HepG2 (cell line): Measurements from ENCODE around the gene HACL1. TPM values are rescaled to one million over a fixed set of nuclear protein-coding genes. Genes with fewer than 3 reads are reported as not detected.

Experiments
- ATAC-seq: fragments of 200-7000 bp; cut with Tn5 transposase; 3 replicates; pipeline ENCODE4 v1.9.1; 2020; ENCODE audit warnings: mild to moderate bottlenecking, moderate library complexity
- BruUV-seq: library from RNA; stranded (reverse); fragments of 400-500 nt; replicated peaks from 2 replicates; lab custom pipeline; 2021; lab: Mats Ljungman, UMichigan
- CTCF ChIA-PET: fragments of 300-600 bp; formaldehyde crosslinking; extraction: SDS; loops from one replicate; lab custom pipeline; 2021; ENCODE audit warnings: low total read pairs, inconsistent platforms, low intra/inter-chr PET ratio; lab: Yijun Ruan, JAX
- POLR2A ChIA-PET: fragments of 350-600 bp; sonication (Branson Sonifier 250); formaldehyde crosslinking; loops from one replicate; lab custom pipeline; 2020; ENCODE audit warnings: antibody characterized with exemption, inconsistent platforms; lab: Yijun Ruan, JAX
- DNase-seq: peaks from one replicate; pipeline ENCODE4 v3.0.0-alpha.2; 2015; ENCODE audit warnings: low spot score
- FAIRE-seq: peaks from 3 replicates; lab custom pipeline; 2011; peaks lifted over from hg19 to GRCh38; lab: Jason Lieb, UNC
- H2AFZ ChIP-seq: one replicate; pipeline ENCODE4 v1.6.1; 2011; ENCODE audit warnings: low read length, inconsistent platforms
- H3K27ac ChIP-seq: fragments of 300-600 bp; 3 replicates; pipeline ENCODE4 v1.8.0; 2011; ENCODE audit warnings: mixed run types, mild to moderate bottlenecking, mixed read lengths, low read length, inconsistent platforms; ENCODE audit not compliant: insufficient read depth; ENCODE audit errors: extremely low read length
- H3K27me3 ChIP-seq, 2 experiments: fragments of 200-600 bp in 1 of 2; 2 replicates in 1 of 2; 3 replicates in 1 of 2; pipeline versions ENCODE4 v1.6.0 to v1.8.0; 2011; ENCODE audit warnings: low read length in 2 of 2, mild to moderate bottlenecking in 2 of 2, moderate library complexity in 2 of 2, inconsistent platforms in 1 of 2; ENCODE audit not compliant: insufficient read depth in 2 of 2, control insufficient read depth in 1 of 2
- H3K36me3 ChIP-seq, 2 experiments: fragments of 200-600 bp in 1 of 2; replicated peaks in 1 of 2; 2 replicates in 1 of 2; 3 replicates in 1 of 2; pipeline versions ENCODE4 v1.5.1 to v1.8.0; 2011; ENCODE audit warnings: low read length in 2 of 2, inconsistent platforms in 1 of 2; ENCODE audit not compliant: insufficient read depth in 2 of 2, control insufficient read depth in 1 of 2
- H3K4me1 ChIP-seq: 2 replicates; pipeline ENCODE4 v1.5.1; 2012; ENCODE audit warnings: low read length, inconsistent platforms; ENCODE audit not compliant: insufficient read depth
- H3K4me2 ChIP-seq: 2 replicates; pipeline ENCODE4 v1.6.0; 2011; ENCODE audit warnings: low read depth, low read length, inconsistent platforms
- H3K4me3 ChIP-seq, 3 experiments: fragments of 200-600 bp in 1 of 3; sonication (generic), shearing (Covaris generic) in 1 of 3; replicated peaks in 1 of 3; 2 replicates each; pipeline ENCODE4 v1.5.1; 2011 to 2016; ENCODE audit warnings: low read length in 3 of 3, inconsistent platforms in 2 of 3, low read depth in 2 of 3, mild to moderate bottlenecking in 2 of 3, control low read depth in 1 of 3, mixed read lengths in 1 of 3; ENCODE audit not compliant: insufficient read depth in 1 of 3
- H3K79me2 ChIP-seq: one replicate; pipeline ENCODE4 v1.6.1; 2011; ENCODE audit warnings: low read length, inconsistent platforms; ENCODE audit not compliant: insufficient read depth
- H3K9ac ChIP-seq: 2 replicates; pipeline ENCODE4 v1.6.0; 2011; ENCODE audit warnings: mild to moderate bottlenecking, low read depth, low read length, inconsistent platforms; ENCODE audit not compliant: insufficient read depth
- H3K9me3 ChIP-seq: 2 replicates; pipeline ENCODE4 v1.5.1; 2012; ENCODE audit warnings: mild to moderate bottlenecking, low read length
- H4K20me1 ChIP-seq: 2 replicates; pipeline ENCODE4 v1.6.0; 2011; ENCODE audit warnings: inconsistent platforms, mild to moderate bottlenecking, low read length, moderate library complexity; ENCODE audit not compliant: insufficient read depth
- ARNT ChIP-seq: fragments of 450-650 bp; IDR thresholded peaks from 2 replicates; pipeline ENCODE4 v1.6.1; 2017
- ATF7-NPFF ChIP-seq: sonication (generic); formaldehyde crosslinking; IDR thresholded peaks from 2 replicates; pipeline ENCODE4 v1.8.1; 2023; ENCODE audit warnings: mild to moderate bottlenecking, low read depth, missing genetic modification reagents, moderate library complexity
- KAT2B ChIP-seq: fragments of 150-350 bp; IDR thresholded peaks from 2 replicates; pipeline ENCODE4 v1.6.1; 2014; ENCODE audit warnings: low read depth, low read length, borderline replicate concordance
- KAT8 ChIP-seq: IDR thresholded peaks from 2 replicates; pipeline ENCODE4 v1.6.1; 2016; ENCODE audit warnings: missing genetic modification reagents, missing compliant biosample characterization
- MEIS1 ChIP-seq: sonication (generic); formaldehyde crosslinking; IDR thresholded peaks from 2 replicates; pipeline ENCODE4 v1.9.0; 2021; ENCODE audit warnings: mild to moderate bottlenecking, missing genetic modification reagents, moderate library complexity, borderline replicate concordance
- NFE2 ChIP-seq: sonication (generic); formaldehyde crosslinking; IDR thresholded peaks from 2 replicates; pipeline ENCODE4 v1.4.0; 2020; ENCODE audit warnings: missing genetic modification reagents
- SOX5 ChIP-seq: IDR thresholded peaks from 2 replicates; pipeline ENCODE4 v1.6.1; 2016; ENCODE audit warnings: borderline replicate concordance
- SUZ12 ChIP-seq: fragments of 150-350 bp; IDR thresholded peaks from 2 replicates; pipeline ENCODE4 v1.6.1; 2014; ENCODE audit warnings: low read depth, low read length
- TRAFD1 ChIP-seq: sonication (generic); formaldehyde crosslinking; IDR thresholded peaks from 2 replicates; pipeline ENCODE4 v1.5.1; 2020; ENCODE audit warnings: missing genetic modification reagents, mild to moderate bottlenecking, borderline replicate concordance
- ZBTB21 ChIP-seq: sonication (generic); formaldehyde crosslinking; IDR thresholded peaks from 2 replicates; pipeline ENCODE4 v1.4.0; 2020; ENCODE audit warnings: missing genetic modification reagents
- ZNF180 ChIP-seq: sonication (generic); formaldehyde crosslinking; IDR thresholded peaks from 2 replicates; pipeline ENCODE4 v1.4.0; 2020; ENCODE audit warnings: low read depth, missing genetic modification reagents, borderline replicate concordance
- ZNF503 ChIP-seq: sonication (generic); formaldehyde crosslinking; IDR thresholded peaks from 2 replicates; pipeline ENCODE4 v1.4.0; 2020; ENCODE audit warnings: missing genetic modification reagents
- ZNF737 ChIP-seq: sonication (generic); formaldehyde crosslinking; IDR thresholded peaks from 2 replicates; pipeline ENCODE4 v1.5.0; 2020; ENCODE audit warnings: missing genetic modification reagents, mild to moderate bottlenecking, borderline replicate concordance
- ZSCAN30 ChIP-seq: sonication (generic); formaldehyde crosslinking; IDR thresholded peaks from 2 replicates; pipeline ENCODE4 v1.5.0; 2020; ENCODE audit warnings: mild to moderate bottlenecking, missing genetic modification reagents
- WGBS: methylation state at CpG from one replicate; pipeline ENCODE4 v1.1.6; 2017; ENCODE audit warnings: low lambda C conversion rate; 5-methylcytosine and 5-hydroxymethylcytosine counted together
- in situ Hi-C: cut with HindIII; loops from 2 replicates; pipeline ENCODE4 v1.10.0; 2017; ENCODE audit warnings: low pct_unique_long_range_greater_than_20kb; ENCODE audit not compliant: extremely low pct_ligation_motif_present
- intact Hi-C: fragments of 100-400 bp; cut with micrococcal nuclease; formaldehyde crosslinking; loops from one replicate; pipeline ENCODE4 v1.10.0; 2022; ENCODE audit not compliant: unreplicated experiment
- polyA plus RNA-seq, 8 experiments: library from polyadenylated mRNA; depleted of rRNA in 3 of 8; stranded (reverse) in 7 of 8; unstranded in 1 of 8; fragments of >200 nt; fragmentation: Illumina TruSeq in 4 of 8; extraction: Trizol in 4 of 8; gene quantifications; 2 replicates each; pipeline versions ENCODE4 v1.2.1 to v1.2.3, GENCODE V29; 2011 to 2016; ENCODE audit warnings: low read depth in 4 of 8, missing spikeins in 1 of 8, mixed read lengths in 1 of 8; ENCODE audit not compliant: insufficient read depth in 1 of 8
- total RNA-seq, 5 experiments: library from RNA; depleted of rRNA; stranded (reverse); fragments of >200 nt; fragmentation: Illumina TruSeq; extraction: Trizol; gene quantifications; 2 replicates each; pipeline ENCODE4 v1.2.3, GENCODE V29; 2016; ENCODE audit warnings: low read depth in 1 of 5
- TF ChIP-seq, protein P1 (sequence below): sonication (generic); formaldehyde crosslinking; IDR thresholded peaks from 2 replicates; pipeline ENCODE4 v1.5.0; 2020; ENCODE audit warnings: mild to moderate bottlenecking, missing genetic modification reagents, borderline replicate concordance

The HACL1 gene
- total and polyA plus RNA-seq, 2 of the 13 experiments (the other 11 are each of a cell fraction or from before 2014, with no cell fraction given), result 22.1 to 25.7 TPM

DNA sequence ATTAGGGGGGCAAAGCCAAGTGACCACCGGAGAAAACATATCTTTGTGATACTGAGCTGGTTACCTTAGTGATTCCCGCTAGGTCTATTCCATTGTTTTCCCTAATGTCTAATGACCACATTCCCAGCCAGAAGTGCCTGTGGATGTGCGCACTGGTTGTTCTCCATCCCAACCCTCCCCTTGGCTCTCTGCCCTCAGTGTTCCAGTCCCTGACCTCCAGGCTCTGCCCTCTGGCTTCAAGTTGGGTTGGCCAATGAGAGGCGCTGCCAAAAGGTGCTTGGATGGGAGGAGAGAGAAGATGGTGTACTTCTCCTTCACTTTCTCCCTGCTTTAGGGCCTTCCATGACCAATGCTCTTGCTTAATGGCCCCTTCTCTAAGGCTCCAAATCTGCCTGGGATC, 82.3 kb downstream of the HACL1 start:
- ATAC-seq, result no peak
- BruUV-seq, result no TSS peak
- TF ChIP-seq SUZ12 (no peak), KAT8 (CRISPR knock-in tag) (no peak), NFE2 (no peak), SOX5 (CRISPR knock-in tag) (no peak), KAT2B (no peak), ZNF180 (CRISPR knock-in tag) (no peak), ZSCAN30 (CRISPR knock-in tag) (no peak), TRAFD1 (CRISPR knock-in tag) (no peak), ZBTB21 (no peak), MEIS1 (no peak), ARNT (no peak), ZNF503 (CRISPR knock-in tag) (no peak), ATF7-NPFF (CRISPR knock-in tag) (no peak), ZNF737 (CRISPR knock-in tag) (no peak)
- TF ChIP-seq, protein P1, sequence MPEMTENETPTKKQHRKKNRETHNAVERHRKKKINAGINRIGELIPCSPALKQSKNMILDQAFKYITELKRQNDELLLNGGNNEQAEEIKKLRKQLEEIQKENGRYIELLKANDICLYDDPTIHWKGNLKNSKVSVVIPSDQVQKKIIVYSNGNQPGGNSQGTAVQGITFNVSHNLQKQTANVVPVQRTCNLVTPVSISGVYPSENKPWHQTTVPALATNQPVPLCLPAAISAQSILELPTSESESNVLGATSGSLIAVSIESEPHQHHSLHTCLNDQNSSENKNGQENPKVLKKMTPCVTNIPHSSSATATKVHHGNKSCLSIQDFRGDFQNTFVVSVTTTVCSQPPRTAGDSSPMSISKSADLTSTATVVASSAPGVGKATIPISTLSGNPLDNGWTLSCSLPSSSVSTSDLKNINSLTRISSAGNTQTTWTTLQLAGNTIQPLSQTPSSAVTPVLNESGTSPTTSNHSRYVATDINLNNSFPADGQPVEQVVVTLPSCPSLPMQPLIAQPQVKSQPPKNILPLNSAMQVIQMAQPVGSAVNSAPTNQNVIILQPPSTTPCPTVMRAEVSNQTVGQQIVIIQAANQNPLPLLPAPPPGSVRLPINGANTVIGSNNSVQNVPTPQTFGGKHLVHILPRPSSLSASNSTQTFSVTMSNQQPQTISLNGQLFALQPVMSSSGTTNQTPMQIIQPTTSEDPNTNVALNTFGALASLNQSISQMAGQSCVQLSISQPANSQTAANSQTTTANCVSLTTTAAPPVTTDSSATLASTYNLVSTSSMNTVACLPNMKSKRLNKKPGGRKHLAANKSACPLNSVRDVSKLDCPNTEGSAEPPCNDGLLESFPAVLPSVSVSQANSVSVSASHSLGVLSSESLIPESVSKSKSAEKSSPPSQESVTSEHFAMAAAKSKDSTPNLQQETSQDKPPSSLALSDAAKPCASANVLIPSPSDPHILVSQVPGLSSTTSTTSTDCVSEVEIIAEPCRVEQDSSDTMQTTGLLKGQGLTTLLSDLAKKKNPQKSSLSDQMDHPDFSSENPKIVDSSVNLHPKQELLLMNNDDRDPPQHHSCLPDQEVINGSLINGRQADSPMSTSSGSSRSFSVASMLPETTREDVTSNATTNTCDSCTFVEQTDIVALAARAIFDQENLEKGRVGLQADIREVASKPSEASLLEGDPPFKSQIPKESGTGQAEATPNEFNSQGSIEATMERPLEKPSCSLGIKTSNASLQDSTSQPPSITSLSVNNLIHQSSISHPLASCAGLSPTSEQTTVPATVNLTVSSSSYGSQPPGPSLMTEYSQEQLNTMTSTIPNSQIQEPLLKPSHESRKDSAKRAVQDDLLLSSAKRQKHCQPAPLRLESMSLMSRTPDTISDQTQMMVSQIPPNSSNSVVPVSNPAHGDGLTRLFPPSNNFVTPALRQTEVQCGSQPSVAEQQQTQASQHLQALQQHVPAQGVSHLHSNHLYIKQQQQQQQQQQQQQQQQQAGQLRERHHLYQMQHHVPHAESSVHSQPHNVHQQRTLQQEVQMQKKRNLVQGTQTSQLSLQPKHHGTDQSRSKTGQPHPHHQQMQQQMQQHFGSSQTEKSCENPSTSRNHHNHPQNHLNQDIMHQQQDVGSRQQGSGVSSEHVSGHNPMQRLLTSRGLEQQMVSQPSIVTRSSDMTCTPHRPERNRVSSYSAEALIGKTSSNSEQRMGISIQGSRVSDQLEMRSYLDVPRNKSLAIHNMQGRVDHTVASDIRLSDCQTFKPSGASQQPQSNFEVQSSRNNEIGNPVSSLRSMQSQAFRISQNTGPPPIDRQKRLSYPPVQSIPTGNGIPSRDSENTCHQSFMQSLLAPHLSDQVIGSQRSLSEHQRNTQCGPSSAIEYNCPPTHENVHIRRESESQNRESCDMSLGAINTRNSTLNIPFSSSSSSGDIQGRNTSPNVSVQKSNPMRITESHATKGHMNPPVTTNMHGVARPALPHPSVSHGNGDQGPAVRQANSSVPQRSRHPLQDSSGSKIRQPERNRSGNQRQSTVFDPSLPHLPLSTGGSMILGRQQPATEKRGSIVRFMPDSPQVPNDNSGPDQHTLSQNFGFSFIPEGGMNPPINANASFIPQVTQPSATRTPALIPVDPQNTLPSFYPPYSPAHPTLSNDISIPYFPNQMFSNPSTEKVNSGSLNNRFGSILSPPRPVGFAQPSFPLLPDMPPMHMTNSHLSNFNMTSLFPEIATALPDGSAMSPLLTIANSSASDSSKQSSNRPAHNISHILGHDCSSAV (CRISPR knock-in tag), result no peak

More for the DNA sequence above, 82.3 kb downstream of the HACL1 start:
- DNase-seq (no peak), FAIRE-seq (no peak)
- no peaks in the 10 kb centered on the region for H3K4me1 ChIP-seq
- intact Hi-C loops (no loop called here), in situ Hi-C loops (no loop called here)
- H3K79me2 ChIP-seq, result no peaks in the 10 kb centered on the region
- no peak overlapping the region for H2AFZ ChIP-seq
- ChIA-PET POLR2A (no interaction called here), CTCF (no interaction called here)
- no peak overlapping the region for H3K9ac ChIP-seq
- 77% methylated on average over 4 of the region's 4 CpGs for WGBS
- no peak overlapping the region for H3K4me2 ChIP-seq
- H3K36me3 ChIP-seq, result no peaks in the 10 kb centered on the region
- no peaks in the 10 kb centered on the region for H4K20me1 ChIP-seq
- no peaks in the 10 kb centered on the region for H3K9me3 ChIP-seq
- no peak overlapping the region for H3K27ac ChIP-seq
- H3K4me3 ChIP-seq, result no peak overlapping the region
- peaks cover 2% of the 10 kb centered on the region in 2 experiments; a peak in 3 of 5 replicates for H3K27me3 ChIP-seq
